Right hindlimb (tissue), 1 donor: ENCODE data around the gene TEX13D.
"Not testable (repeated sequence)": the region's sequence is repeated elsewhere in the genome, so short reads cannot be mapped to it uniquely, and the experiment has no call there.

Experiments
- DNase-seq: peaks from one replicate; pipeline ENCODE4 v3.0.0-alpha.2; 2018

Gene TEX13D

DNA sequence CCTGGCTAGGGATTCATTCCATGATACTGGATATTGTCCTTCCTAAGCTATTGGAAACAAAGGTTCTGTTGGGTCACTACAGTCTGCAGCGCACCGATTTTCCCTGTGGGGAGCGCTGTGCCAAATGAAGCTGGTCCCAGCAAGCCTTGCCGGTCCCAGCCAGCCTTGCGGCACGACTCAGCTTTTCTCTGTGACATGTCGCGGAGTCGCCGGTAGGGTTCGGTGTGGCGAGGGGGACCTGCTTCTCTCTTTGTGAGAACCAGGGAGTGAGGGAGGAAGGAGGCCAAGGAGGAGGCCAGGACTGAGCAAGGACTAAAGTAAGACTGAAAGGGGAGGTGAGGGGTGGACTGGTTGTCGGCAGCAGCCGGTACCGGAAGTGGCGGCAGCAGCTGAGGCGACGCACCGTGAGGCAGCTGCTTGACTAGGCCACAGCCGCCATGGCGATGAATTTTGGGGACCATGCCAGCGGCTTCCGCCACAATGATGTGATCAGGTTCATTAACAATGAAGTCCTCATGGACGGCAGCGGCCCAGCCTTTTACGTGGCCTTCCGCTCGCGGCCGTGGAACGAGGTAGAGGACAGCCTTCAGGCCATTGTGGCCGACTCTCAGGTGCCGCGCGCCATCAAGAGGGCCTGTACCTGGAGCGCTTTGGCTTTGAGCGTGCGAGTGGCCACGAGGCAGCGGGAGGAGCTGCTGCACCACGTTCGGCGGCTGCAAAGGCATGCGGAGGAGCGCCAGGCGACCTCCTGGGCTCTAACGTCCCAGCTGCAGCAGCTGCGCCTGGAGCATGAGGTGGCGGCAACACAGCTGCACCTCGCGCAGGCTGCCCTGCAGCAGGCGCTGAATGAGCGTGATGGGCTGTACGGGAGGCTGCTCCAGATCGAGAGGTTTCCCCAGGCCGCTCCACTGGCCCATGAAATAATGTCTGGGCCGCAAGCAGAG, at the start of gene TEX13D:
Gene TEX13D, plus strand, starts transcription at position 180 of the 944 bp plus-strand sequence. Its CDS starts 258 bp downstream, at position 438.
- no peak for DNase-seq

DNA sequence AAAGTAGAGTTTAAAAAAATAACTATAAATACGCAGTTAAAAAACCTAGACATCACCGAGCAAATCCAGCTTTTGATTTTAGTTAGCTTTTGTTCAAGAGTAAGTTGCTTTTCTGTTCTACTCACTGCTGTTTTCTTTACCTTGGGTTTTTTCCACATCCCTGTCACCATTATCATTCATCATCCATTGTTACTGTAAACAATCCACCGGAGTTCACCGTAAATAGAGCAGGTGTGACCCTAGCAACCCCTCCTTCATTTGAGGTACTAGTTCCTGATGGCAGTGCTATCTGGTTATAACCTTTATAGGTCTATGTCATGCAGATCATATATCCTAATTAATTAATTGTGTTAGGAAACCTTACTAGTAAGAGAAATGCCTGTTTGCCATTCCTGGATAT, 43.0 kb upstream of the TEX13D start:
- no peak for DNase-seq

DNA sequence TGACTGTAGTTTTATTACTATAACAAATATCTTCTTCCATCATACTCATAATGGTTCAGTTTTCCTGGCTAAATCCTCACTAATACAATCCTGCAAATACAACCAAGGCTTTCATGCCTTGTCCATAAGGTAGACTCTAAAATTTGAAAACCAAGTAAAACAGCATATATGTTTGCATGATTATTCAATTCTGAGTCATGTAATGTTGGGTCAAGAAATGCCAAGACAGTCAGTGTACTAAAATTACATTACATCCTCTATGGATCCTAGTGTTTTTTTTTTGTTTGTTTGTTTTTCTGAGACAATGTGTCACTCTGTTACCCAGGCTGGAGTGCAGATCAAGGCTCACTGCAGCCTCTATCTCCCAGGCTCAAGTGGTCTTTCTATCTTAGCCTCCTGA, 38.6 kb upstream of the TEX13D start:
- DNase-seq: no peak

DNA sequence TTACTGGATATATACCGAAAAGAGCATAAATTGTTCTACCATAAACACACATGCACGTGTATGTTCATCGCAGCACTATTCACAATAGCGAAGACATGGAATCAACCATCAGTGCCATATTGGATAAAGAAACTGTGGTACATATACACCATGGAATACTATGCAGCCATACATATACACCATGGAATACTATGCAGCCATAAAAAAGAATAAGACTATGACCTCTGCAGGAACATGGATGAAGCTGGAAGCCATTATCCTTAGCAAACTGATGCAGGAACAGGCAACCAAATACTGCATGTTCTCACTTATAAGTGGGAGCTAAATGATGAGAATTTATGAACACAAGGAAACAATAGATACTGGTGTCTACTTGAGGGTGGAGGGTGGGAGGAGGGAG, 33.1 kb upstream of the TEX13D start:
- DNase-seq: not testable (repeated sequence)

DNA sequence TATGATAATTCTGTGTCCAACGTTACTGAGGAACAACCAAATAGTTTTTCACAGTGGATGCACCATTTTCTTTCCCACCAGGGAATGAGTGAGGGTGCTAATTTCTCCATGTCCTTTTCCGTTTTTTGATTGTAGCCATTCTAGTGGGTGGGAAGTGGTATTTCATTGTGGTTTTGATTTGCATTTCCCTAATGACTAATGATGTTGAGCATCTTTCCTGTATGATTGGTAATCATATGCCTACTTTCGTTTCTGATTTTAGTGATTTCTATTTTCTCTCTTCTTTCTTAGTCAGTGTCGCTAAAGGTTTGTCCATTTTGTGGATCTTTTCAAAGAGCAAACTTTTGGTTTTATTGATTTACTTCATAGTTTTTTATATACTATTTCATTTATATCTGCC, 32.1 kb upstream of the TEX13D start:
- no peak for DNase-seq

DNA sequence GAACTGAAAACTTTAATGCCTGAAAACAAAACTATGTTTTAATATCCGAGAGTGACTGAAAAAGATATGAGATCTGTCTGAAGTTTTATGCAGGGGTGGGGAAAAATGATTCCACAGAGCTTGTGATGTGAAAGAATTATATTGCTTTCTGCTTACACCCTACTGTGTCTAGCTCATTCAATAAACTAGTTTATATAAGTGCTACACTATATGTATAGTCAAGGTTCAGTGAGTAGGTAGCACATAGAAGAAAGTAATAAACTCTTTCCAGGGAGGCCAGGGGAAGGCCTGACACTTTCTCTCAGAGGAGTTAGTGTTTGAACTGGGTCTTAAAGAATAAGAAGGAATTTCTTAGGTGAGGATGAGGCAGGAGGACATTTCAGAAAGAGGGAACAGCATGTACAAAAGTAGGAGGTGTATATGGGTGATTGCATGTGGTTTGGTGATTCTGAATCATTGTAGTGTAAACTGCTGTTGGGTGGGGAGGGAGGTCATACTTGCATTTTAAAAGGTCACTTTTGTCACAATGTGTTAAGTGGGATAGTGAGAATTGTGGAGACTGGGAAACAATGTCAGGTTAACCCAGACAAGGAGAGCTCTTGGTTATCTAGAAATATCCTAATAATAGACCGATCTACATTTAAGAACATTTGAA, 25.1 kb upstream of the TEX13D start:
- no peak for DNase-seq

DNA sequence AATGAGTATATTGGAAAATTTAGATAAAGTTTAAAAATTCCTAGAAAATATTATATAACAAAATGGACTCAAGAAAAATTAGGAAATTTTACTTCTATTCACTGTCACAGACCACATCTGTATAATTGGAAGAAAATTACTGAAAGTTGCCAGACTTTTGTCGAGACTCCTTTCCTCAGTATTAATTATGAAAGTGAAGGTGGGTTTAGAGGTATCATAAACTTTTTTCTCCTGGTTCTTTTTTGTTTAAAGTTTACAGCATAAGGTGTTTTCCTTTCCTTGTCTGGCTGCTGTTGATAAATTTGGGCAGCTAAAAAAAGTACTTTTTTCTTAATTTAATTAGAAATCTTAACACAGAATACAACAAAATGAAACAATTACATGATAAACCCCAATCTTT, 6.7 kb upstream of the TEX13D start:
- DNase-seq: no peak

DNA sequence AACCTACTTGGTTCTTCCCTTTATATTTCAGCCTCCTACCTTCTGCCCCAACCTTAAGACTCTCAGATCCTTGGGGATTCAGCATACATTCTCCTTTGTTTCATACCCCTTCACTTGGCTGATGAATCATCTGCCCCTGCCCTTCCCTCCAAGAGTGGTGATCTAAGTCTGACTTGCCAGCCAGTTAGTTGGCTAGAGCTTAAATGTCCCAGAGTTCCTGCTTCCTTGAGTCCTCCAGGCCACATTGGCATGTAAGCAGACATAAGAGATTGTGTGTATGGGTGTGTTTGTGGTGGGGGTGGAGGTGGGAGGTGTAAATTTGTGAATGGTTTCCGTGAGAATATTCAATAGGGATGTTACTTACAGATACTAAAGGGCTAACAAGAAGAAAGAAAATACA, 3.7 kb upstream of the TEX13D start:
- no peak for DNase-seq

DNA sequence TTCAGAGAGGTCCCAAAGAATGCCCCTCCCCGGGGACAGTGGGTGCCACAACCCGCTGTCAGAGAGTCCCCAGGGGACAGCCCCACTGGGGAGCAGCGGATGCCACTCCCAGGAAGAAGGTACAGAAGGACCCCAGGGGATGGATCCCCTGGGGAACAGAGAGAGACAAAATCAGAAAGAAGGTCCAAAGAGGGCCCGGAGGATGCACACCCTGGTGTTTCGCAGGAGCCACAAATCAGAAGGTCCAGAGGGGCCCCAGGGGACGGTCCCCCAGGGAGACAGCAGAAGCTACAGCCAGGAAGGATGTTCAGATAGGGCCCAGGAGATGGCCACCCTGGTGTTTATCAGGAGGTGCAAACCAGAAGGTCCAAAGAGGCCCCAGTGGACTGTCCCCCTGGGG, 1.4 kb downstream of the TEX13D start:
- no peak for DNase-seq

DNA sequence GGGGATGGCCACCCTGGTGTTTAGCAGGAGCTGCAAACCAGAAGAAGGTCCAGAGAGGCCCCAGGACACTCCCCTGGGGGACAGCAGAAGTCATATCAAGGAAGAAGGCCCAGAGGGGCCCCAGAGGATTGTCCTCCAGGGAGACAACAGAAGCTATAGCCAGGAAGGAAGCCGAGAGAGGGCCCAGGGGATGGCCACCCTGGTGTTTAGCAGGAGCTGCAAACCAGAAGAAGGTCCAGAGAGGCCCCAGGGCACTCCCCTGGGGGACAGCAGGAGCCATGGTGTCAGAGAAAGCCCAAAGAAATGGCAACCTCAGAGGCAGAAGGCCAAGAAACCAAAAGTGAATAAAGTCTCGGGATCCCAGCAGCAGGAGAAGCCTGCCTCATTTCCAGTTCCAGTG, 2.1 kb downstream of the TEX13D start:
- not testable (repeated sequence) for DNase-seq

DNA sequence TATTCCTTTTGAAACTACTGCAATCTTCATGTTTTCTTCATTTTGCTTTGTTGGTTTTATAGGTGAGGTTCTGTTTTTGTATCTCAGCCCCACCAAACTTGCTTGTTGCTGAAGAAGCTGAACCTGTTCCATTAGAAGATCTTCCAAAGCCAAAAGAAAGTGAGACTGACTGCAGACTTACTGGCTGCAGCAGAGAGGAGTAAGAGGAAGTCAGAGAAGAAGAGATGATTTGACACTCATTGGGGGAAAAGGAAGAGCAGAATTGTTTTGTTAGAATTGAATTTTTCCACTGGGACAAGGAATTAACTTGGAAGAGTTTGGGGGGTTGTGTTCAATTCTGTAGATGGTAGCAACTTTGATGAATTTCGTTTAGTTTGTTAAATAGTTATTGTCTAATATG, 3.1 kb downstream of the TEX13D start:
- no peak for DNase-seq

DNA sequence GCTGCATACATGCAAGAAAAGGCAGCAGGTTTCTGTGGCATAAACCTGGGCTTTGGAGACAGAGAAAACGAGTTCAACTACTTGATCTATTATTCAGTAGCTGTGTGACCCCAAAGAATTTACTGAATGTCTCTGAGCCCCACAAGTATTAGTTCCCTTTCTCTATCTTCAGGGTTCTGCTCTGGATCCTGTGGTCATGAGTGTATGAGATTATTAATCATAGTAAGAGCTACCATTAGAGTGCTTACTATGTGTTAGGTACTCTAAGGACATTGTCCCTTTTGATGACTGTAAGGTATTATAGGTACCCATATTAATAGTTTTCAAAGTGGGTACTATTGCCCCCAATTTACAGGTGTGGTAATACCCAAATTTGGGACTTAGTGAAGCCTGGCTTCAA, 5.5 kb downstream of the TEX13D start:
- no peak for DNase-seq

DNA sequence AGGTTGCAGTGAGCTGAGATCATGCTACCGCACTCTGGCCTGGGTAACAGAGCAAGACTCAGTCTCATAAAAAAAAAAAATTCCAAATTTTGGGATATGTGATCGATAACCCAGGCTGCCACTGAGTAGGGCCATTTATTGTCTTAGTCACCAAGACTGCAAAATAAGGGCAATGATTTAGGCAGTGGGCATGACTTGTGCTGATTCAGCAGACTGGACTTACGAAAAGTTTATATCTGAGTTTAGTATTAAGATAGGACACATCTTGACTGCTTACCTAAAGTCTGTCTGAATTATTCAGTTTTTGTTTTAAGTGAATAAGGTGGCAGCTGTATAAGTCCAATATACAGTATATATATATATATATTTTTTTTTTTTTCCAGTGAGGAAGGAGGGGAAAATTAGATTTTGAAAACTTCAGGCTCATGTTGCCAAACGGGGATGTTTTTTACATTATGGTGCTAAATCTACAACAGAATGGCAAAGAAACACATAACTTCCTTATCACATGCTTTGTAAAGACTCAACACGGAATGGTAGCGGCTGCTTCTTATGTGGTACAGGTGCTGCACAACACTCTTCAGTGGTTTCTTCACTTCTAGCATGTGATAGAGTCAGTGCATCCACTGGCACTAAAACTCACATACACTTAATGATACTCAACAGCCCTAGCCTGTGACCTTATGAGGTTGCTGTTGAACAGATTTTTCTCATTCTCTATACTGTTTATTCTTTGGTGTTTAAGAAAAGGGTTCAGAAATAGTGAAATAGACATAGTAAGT, 6.5 kb downstream of the TEX13D start:
- no peak for DNase-seq

DNA sequence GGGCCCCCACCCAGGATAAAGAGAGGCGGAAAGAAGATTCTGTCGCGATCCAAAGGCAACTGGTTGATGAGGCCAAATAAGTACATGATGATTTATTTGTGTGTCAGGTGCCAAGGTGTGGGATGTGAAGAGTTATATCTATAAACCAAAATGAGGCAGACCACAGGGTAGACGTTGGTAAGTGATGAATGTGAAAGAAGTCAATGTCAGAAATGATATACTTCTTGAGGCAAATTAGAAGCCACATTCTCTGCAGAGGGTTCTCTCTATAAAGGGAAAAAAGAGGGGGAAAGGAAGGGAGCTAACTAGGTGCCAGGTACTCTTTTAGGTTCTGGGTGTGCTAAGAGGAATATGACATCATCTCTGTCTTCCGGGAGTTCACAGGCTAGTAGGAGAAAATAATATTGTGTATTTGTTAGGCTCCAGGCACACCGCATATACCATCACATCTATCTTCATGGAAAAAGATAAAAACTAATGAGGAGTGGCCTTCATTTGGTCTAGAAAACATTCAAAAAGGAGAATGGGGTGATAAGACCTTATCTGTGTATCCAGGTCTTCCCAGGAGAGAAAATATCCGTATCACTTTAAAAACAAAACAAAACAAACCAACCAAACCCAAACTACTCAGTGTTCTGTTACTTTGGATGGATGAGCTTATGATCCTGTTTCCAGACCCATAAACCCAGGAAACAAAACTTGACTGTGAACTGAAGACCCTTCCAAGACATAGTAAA, 9.1 kb downstream of the TEX13D start:
- no peak for DNase-seq

DNA sequence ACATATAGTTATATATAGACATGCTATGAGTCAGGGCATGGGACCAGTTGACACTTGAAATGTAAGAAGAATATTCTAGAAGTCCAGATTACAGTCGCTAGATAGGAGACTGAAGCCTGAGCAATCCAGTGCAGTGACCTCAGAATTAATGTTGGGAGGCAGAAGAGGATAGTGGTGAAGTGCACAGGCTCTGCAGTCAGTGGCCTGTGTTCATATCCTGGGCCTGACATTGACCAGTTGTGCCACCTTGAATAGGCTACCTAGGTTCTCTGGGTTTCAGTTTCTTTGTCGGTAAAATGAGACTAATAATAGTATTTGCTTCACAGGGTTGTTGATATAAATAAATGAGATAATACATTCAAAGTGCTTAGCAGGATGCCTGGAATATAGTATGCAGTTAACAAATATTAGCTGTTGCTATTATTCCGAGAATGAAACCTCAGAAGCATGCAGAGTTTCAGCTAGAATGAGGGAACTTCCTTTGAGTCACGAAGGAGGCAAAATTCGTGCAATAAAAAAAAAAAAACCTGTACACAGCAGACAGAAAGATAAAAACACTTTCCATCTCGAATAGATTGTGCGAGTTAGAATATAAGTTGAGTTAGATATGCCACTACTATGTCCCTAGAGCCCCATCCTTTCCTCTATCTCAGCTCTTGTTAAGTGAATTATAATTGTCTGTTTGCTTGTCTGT, 9.9 kb downstream of the TEX13D start:
- DNase-seq: no peak

DNA sequence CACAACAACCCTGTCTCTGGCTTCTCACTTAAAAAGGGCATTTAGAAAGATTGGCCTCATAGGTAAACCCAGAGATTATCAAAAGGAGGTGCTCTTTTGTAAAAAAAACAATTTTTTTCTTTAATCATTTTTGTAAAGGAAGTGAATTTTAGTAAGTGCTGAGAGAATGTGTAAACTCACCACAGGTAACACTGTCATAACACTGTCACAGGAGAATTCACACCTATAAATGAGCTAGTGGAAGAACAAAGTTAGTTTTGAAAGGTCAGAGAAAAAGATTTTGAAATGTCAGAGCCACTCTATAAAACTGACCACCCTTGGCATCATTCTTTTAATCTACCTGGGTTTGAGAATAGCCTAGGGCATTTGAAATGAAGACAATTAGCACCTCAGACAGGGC, 10.6 kb downstream of the TEX13D start:
- DNase-seq: no peak

DNA sequence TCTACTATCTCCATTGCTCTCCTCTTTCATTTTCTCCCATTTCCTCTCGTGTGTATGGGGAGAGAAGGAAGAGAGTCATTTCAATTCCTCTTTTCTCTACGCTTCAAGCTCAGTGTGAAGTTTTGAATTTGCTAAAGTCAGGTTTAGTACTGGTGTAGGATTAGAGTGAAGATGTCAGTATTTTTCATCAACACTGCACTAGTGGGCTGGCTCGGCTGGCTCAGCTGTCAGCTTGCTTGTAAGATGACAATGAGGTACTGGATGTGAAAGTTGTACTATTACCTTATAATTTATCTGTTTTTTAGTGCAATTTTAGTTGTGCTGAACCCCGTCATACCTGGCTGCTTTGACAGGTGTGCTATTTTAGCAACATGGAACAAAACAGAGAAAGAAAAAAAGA, 11.8 kb downstream of the TEX13D start:
- DNase-seq: no peak

DNA sequence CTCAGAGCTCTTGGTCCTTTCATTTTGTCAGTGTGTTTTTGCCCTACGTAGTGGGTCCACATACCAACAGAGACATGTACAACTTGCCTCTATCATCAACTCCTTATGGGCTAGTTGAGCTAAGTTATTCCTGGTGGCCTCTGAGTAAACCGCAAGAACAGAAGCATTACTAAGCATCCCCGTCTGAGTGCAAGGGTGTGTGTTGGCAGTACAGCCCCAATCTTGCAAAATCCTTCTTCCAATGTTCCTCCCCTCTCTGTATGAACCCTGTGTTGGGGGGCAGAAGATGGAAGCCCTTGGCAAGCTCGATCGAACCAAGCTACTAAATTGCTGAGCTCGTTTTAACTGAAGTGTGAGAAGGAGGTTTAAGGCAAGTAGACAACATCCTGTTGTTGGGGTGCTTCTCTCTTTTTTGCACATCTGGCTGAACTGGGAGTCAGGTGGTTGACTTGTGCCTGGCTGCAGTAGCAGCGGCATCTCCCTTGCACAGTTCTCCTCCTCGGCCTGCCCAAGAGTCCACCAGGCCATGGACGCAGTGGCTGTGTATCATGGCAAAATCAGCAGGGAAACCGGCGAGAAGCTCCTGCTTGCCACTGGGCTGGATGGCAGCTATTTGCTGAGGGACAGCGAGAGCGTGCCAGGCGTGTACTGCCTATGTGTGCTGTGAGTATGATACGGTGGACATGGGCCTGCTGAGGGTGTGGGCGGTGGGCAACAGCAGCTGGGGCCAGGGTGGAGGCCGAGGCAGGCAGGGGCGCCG, 13.8 kb downstream of the TEX13D start, which contains the start of gene SH2D1A:
Gene SH2D1A, plus strand, starts transcription at position 447 of the 760 bp plus-strand sequence. Its CDS starts 80 bp downstream, at position 527.
- no peak for DNase-seq

DNA sequence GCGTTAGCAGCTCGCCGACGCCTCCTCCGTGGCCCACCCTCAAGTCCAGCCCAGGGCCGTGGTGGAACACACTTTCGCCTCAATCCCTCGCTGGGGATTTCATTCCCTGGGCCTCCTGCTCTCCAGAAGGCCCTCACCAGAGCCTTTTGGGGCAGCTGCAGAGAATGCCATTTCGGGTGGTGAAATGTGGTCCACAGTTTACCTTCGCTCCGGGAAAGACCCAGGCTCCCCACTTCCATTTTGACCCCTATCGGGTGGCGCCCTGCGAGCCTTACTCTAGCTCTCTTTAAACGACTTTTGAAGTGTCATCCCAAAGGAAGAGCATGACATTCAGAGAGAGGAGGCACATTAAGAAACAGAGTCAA, 14.4 kb downstream of the TEX13D start:
- no peak for DNase-seq

DNA sequence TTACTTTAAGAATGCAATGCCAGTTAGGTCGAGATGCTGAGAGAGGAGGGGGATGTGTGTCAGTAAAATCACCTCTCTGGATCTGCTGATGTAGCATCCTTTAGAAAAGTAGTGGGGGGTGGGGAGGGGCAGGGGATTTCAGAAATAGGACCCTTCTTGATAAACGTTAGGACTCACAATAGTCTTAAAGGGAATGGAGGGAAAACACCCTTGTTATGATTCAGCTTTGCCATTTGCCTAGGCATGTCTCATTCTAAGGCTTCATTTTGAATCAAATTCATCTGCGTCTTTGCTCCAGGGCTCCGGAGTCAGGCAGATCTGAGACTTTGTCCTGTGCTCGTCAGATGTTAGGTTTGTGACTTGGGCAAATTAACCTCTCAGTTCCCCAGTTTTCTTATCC, 14.8 kb downstream of the TEX13D start:
- DNase-seq: no peak

DNA sequence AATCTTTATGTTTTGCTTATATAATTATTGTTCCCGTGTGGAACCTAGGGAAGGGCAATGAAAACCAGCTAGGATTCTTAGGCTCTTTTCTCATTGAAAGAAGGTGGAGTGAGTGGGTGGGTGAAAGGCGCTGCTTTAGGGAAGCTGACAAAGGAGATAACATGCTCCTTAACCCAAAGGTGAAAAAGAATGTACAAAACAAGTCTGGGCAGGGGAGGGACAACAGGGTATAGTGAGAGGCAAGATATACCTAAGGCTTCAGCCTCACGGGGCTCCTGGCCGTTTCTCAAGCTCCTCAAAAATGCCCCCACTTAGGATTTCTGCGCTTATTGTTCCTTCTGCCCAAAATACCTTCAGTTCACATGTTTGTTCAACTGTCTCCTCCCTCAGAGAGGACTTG, 15.7 kb downstream of the TEX13D start:
- no peak for DNase-seq
